Right atrium auricular region (tissue), 2 donors: ENCODE results near the gene UBLCP1. TPM values are rescaled to one million over a fixed set of nuclear protein-coding genes. Genes with fewer than 3 reads are reported as not detected.
A peak's percentile ranks its signal among the peaks of the same experiment; 100 is the strongest.
"Not testable (repeated sequence)": the region's sequence is repeated elsewhere in the genome, so short reads cannot be mapped to it uniquely, and the experiment has no call there.

Experiments
- DNase-seq: peaks from one replicate; pipeline ENCODE4 v3.0.0-alpha.2; 2019; ENCODE audit warnings: low spot score
- H3K27ac ChIP-seq, 2 donors: fragments of 200-600 bp; sonication (generic); 1 replicate in 1 of 2; 2 replicates in 1 of 2; pipeline ENCODE4 v1.5.1; 2016 to 2019
- H3K27me3 ChIP-seq, 2 donors: fragments of 200-600 bp; sonication (generic); one replicate each; pipeline versions ENCODE4 v1.5.1 to v1.6.0; 2017 to 2019
- H3K36me3 ChIP-seq: fragments of 200-600 bp; sonication (generic); one replicate; pipeline ENCODE4 v1.5.1; 2016
- H3K4me1 ChIP-seq, 2 donors: fragments of 200-600 bp; sonication (generic); one replicate each; pipeline versions ENCODE4 v1.5.1 to v1.6.0; 2017 to 2019
- H3K4me3 ChIP-seq, 2 donors: fragments of 200-600 bp; sonication (generic); 1 replicate in 1 of 2; 2 replicates in 1 of 2; pipeline ENCODE4 v1.5.1; 2017 to 2019; ENCODE audit warnings: mild to moderate bottlenecking in 1 of 2, moderate library complexity in 1 of 2
- H3K9me3 ChIP-seq, 2 donors: fragments of 200-600 bp; sonication (generic); one replicate each; pipeline ENCODE4 v1.5.1; 2019
- CTCF ChIP-seq, 2 donors: fragments of 200-600 bp; sonication (generic); IDR thresholded peaks; one replicate each; pipeline ENCODE4 v1.5.1; 2019; ENCODE audit warnings: antibody characterized with exemption in 2 of 2
- total RNA-seq, 2 donors: library from RNA; depleted of rRNA; stranded (reverse); fragments of >200 nt; gene quantifications; one replicate each; pipeline ENCODE4 v1.1.0, GENCODE V29; 2016

The UBLCP1 gene
- total RNA-seq, 2 donors from 2014 or later = 13.2 to 14.1 TPM

GRCh38 chr5:159273923-159274322 is 10.8 kb downstream of the UBLCP1 start:
- H3K9me3 ChIP-seq = no peaks in the 10 kb centered on the region
- no peak overlapping the region for H3K27ac ChIP-seq
- no peak overlapping the region for H3K4me3 ChIP-seq
- no peak for DNase-seq
- TF ChIP-seq CTCF (IDR thresholded peaks at IDR 0.05) = no peak
- H3K36me3 ChIP-seq = peaks cover 41% of the 10 kb centered on the region
- H3K4me1 ChIP-seq = no peaks in the 10 kb centered on the region
- H3K27me3 ChIP-seq = no peaks in the 10 kb centered on the region

- Histone ChIP-seq H3K27me3 (no peaks in the 10 kb centered on the region), H3K4me1 (no peaks in the 10 kb centered on the region), H3K36me3 (peaks cover 34% of the 10 kb centered on the region), H3K4me3 (no peak overlapping the region), H3K27ac (no peak overlapping the region), H3K9me3 (no peaks in the 10 kb centered on the region)
- no peak for TF ChIP-seq CTCF (IDR thresholded peaks at IDR 0.05)
- no peak for DNase-seq
These were observed 11.6 kb downstream of the UBLCP1 start for GRCh38 chr5:159274676-159275075.

GRCh38 chr5:159286420-159287035 is 23.4 kb downstream of the UBLCP1 start:
- H3K4me1 ChIP-seq = no peaks in the 10 kb centered on the region
- TF ChIP-seq CTCF (IDR thresholded peaks at IDR 0.05) = peak; percentile 24 to 60
- H3K27ac ChIP-seq = no peak overlapping the region
- H3K4me3 ChIP-seq = no peak overlapping the region
- H3K27me3 ChIP-seq = no peaks in the 10 kb centered on the region
- peaks cover 4% of the 10 kb centered on the region for H3K36me3 ChIP-seq
- no peaks in the 10 kb centered on the region for H3K9me3 ChIP-seq
- no peak for DNase-seq

- Histone ChIP-seq H3K27me3 (no peaks in the 10 kb centered on the region), H3K4me1 (no peaks in the 10 kb centered on the region)
- no peak for TF ChIP-seq CTCF (IDR thresholded peaks at IDR 0.05)
These were observed 27.7 kb downstream of the UBLCP1 start for GRCh38 chr5:159290741-159291140.

GRCh38 chr5:159294921-159295320 is 31.8 kb downstream of the UBLCP1 start:
- no peaks in the 10 kb centered on the region for H3K36me3 ChIP-seq
- no peak for TF ChIP-seq CTCF (IDR thresholded peaks at IDR 0.05)
- H3K27me3 ChIP-seq = no peaks in the 10 kb centered on the region
- DNase-seq = no peak
- H3K4me1 ChIP-seq = no peaks in the 10 kb centered on the region
- no peak overlapping the region for H3K27ac ChIP-seq
- H3K9me3 ChIP-seq = peaks cover 0 to 14% of the 10 kb centered on the region in 2 donors
- H3K4me3 ChIP-seq = no peak overlapping the region

More at GRCh38 chr5:159290741-159291140, 27.7 kb downstream of the UBLCP1 start:
- Histone ChIP-seq H3K36me3 (no peaks in the 10 kb centered on the region), H3K27ac (no peak overlapping the region), H3K4me3 (no peak overlapping the region), H3K9me3 (no peaks in the 10 kb centered on the region)
- no peak for DNase-seq

GRCh38 chr5:159297300-159297699 is 34.2 kb downstream of the UBLCP1 start:
- peaks cover 0 to 24% of the 10 kb centered on the region in 2 donors for H3K9me3 ChIP-seq
- not testable (repeated sequence) for H3K4me3 ChIP-seq, DNase-seq, H3K27ac ChIP-seq, H3K36me3 ChIP-seq, H3K4me1 ChIP-seq, H3K27me3 ChIP-seq
